Inflammatory macrophage treated with lipopolysaccharide for 4 hours (primary cell): ENCODE results near the gene DIAPH2.

Experiments used
- DNase-seq: peaks from one replicate; pipeline ENCODE4 v3.0.0-alpha.2; 2020

The DIAPH2 gene

DNA sequence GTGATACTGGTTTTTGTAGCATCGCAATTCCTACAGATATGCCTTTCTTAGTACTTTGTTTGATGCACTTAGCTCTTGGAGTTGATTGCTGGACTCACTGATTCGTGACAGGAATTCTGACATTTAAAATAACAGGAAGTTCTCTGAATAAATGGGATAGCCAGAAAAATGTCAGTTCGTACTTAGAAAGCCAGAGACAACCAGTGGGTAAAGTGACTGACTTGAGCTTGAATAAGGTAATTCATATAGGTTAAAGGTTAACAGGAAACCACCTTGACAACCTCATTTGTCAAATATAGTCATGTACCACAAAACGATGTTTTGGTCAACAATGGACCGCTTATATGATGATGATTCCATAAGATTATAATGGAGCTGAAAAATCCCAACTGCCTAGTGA, 380.4 kb downstream of the DIAPH2 start:
- DNase-seq = no peak

DNA sequence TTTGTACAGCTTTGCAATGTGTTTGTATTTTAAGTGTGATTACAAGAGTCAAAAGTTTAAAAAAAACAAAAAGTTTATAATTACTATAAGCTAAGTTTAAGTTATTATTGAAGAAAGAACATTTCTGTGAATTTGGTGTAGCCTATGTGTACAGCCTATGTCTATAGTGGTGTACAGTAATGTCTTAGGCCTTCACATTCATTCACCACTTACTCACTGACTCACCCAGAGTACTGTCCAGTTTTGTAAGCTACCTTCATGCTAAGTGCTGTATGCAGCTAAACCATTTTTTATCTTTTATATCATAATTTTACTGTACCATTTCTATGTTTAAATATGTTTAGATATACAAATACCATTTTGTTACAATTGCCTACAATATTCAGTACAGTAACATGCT, 381.3 kb downstream of the DIAPH2 start:
- DNase-seq = no peak

DNA sequence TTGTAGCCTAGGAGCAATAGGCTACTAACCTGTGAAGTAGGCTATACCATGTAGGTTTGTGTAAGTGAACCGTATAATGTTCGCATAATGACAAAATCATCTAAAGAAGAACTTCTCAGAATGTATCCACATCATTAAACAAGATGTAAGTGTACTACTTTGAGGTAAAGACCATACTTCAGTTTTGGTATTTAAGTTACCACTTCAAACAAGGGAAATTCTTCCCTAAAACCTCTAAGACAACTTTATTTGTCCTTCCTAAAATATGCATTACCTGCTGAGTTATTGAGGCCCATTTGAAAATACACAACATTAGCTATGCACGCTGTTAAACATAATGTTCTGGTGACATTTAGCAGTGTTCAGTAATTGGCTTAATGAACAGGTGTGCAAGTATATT, 381.7 kb downstream of the DIAPH2 start:
- DNase-seq = no peak

DNA sequence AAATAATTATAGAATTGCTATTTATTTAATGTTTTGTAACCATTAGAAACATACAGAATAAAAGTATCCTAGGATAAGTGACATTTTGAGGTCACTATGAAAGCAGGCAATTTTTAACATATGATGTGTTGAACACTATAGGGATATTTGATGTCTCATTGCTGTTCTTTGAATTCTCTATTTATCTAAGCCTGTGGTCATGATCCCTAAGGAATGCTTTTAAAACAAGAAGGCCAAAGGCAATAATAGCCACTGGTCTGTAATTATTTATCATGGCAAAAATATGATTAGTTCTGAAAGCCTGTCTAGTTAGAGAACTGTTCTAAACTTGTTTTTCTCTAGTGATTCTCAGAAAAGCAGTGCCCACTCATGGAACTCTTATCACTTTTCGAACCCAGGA, 385.7 kb downstream of the DIAPH2 start:
- DNase-seq = no peak

DNA sequence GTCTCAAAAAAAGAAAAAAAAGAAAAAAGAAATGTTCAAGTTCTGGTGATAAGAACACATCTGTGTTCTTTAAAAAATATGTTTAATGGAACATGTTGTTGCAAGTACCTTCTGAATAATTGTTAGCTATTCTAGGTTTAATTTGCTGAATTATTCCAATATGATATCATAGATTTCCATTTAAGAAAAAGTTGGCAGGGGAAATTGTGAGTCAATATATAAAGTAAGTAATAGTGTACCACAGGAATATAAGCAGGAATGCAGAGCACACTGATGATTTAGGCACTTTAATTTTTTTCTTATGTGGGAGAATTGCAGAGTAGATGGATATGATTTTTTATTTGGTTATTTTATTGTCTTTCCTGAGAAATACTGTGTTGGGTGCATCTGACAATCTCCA, 389.8 kb downstream of the DIAPH2 start:
- no peak for DNase-seq

DNA sequence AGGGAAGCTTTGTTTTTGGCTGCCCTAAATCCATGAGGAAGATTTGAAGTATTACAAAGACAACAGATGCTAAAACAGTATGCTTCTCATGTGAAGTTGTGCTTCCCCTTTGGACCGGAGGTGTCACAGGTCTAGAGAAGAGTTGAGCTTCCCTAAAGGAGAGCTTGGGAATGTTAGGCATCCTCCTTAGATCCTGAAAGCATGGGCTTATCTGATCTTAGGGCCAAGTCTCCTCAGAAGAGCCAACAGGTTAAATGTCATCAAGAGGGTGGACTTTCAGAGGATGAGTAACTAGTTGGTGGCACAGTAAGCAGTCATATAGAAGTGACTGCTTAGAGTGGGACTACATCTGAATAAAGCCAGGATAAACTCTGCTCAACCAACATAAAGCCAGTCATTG, 404.5 kb downstream of the DIAPH2 start:
- no peak for DNase-seq

DNA sequence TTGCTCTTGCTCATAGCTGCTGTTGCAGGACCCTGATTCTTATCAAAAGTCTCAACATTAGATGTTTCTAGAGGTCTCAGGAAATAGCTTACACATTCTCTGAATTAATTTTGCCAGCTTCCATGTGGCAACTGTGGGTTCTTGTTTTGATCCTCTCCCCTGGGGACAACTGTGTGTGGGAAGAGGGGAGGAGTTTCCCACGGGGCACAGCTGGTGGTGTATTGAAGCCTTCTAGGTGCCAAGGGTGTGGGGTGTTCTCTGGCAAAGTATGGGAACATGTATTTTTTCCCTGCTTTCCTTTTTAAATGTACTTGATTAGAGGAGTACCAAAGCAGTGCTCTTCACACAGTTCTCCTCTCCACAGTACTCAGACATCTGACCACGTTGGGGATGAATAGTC, 411.7 kb downstream of the DIAPH2 start:
- DNase-seq = no peak

DNA sequence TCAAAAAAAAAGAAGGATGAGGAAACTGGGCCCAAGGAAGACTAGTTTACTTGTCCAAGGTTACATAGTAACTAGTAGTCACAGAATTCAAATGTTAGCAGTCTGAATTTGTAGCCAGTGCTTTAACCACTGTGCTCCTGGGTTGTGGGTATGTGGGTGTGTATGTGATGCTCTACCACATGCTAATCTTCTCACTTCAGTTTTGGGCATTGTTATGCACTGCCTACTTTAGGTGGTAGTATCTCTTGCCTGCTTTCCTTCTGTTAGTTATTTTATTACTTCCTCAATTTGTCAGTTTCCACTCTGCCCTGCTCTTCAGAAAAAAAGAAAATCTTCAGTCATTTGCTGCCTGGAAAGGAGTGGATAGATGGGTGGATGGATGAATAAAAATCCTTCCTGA, 418.3 kb downstream of the DIAPH2 start:
- DNase-seq = no peak

DNA sequence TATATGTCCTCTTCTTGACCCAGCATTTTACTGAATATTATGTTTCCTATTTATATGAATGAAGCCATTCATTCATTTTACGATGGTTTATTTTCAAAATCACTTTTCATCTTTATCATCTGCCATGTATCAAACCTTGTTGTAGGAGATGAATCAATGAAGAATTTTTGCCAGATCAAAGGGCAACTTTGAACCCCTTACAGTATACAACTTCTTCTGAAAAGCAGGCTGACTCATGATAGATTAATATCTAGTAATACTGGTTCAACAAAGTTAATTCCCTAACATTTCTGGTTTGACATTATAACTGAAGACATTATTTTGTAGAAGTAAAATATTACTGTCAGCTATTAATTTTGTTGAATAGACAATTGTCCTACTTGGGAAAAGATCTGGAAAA, 425.1 kb downstream of the DIAPH2 start:
- no peak for DNase-seq

DNA sequence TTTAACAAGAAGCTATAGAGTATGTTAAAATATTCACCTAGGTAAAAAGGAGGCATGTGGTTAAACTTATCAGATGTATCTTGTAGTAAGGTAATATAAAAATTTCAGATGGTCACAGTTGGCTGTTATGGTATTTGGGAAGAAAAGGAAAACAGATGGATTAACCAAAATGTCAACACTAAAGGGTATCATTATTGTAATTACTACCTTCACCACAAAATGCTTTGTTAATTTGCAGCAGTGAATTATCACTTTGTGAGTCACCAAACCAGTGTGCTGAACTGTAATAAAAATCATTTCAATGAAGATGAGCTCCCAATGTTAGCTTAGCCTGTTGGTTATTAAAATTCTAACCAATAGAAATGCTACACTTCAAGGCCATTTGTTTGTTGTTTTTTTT, 432.9 kb downstream of the DIAPH2 start:
- no peak for DNase-seq

DNA sequence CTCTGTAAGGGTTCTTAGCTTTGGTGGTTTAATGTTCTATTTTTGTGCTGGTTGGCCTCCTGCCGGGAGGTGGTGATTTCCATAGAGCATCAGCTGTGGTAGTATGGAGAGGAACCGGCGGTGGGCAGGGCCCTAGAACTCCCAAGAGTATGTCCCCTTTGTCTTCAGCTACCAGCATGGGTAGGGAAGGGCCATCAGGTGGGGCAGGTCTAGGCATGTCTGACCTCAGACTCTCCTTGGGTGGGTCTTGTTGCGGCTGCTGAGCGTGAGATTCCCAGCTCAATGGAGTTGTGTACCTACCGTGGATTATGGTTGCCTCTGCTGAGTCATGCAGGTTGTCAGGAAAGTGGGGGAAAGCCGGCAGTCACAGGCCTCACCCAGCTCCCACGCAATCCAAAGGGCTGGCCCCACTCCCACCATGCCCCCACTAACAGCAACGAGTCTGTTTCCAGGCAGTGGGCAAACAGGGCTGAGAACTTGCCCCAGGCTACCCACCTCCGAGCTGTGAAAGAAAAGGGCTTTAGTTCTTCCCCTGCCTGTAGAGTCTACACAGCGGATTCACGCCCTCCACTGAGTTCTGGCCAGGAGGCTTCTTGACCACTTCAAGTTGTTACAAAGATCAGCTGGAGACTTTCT, 434.9 kb downstream of the DIAPH2 start:
- DNase-seq = no peak

DNA sequence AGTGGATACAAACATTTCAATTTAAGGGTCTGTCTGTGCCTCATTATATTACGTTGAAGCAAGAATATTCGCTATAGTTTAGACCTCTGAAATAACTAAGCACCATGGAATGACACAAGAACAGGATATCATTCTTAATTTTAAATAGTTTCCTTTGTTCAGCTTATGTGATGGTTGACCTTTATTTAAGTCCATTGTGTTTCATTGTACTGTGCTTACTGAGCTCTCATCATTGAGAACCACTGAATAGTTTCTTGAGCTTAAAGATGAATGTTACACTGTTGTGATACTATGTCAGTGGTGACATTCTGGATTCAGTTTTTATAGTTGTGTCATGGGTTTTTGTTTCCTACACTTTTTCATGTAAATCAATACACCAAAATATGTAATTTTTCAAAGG, 438.4 kb downstream of the DIAPH2 start:
- no peak for DNase-seq

DNA sequence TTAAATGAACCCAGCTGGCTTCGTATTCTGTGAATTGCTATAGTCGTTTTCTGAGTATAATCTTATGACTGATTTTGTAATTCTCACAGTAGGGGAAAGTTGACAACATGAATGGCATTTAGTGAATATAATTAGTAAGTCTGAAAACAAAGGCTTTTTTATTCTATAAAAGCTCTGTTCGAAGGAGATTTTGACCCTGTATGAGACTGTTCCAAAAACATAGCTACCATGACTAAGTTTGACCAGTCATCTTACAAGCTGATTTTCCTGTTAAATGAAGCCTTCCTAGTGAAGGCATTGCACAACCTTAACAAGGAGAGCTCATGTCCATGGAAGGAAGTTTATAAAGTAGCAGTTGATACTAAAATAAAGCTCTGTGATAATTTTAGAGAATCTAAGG, 441.4 kb downstream of the DIAPH2 start:
- DNase-seq = no peak

DNA sequence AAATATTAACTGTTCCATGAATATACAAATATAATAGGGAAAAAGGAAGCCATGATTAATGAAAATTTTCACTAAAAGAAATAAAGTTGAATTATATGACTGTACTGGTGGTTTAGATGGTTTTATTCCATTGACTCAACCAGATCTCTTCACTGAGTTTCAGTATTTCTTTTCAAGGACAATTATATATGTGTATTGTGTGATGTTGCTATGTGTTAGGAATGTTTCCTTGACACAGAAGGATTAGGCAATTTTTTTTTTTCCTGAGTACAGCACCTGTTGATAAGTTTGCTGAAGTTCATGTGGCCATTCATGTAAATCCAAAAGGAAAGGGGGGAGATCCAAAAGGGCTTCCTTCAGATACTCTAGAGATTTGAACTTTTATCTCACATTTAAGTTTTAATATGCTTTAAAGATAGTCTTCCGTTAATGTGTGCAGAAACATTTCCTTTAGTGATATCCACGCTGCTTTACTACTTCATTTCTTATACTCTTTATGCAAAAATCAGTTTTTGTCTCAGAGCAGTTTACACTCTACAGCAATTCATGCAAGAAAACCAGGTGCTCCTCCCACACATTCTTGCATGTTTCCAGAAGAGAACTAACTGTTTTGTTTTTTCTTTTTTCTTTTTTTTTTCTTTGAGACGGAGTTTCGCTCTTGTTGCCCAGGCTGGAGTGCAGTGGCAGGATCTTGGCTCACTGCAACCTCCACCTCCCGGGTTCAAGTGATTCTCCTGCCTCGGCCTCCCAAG, 448.2 kb downstream of the DIAPH2 start:
- DNase-seq = no peak

DNA sequence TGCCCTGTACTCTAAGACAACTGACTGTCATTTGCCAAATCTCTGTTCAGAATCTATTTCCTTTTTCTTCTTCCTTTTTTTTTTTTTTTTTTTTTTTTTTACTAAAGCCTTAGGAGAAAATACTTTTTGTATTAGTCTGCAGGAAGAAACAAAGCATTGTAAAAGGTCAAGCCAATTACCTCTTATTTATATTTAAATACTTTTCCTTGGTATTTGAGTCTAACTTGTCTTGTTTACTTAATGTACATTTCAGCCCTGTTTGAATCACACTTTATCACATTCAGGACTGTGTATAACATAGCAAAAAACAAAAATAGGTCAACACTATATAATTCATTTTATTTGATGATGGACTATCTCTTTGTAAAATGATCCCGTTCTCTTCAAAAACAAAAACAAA, 461.3 kb downstream of the DIAPH2 start:
- DNase-seq = no peak

DNA sequence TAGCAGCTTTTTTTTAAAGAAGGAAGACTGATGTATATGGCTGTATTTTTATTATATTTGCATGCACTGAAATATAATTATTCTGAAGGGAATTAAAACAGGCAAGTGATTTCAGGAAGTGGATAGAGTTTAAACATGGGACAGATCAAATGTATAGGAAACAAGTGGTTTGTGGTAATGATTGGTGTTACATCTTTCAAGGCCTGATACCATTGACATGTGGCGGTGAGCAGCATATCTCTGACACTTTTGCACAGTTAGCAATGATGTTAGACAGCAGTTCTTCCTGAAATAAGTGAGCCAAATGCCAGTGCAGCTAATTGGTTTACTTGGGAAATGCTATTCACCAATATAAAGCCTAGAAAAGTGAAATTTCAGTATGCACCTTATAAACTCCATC, 471.2 kb downstream of the DIAPH2 start:
- DNase-seq = no peak

DNA sequence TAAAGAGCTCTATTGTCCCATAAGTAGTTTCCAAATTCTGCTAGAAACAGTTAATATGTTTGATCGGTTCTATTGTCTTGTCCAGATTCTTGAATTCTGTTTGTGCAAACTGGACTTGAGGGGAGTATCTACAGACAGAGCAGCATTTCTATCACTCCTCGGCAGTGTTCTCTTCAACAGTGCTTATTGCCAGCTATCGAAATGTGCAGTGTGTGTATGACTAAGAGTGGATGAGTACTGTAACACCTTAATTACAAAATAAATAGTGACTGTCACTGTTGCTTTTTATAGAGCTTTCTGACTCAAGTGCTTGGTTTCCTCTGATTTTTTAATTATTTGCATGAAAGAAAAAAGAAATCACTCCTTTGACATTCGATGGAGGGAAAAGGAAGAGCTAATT, 473.6 kb downstream of the DIAPH2 start:
- no peak for DNase-seq

DNA sequence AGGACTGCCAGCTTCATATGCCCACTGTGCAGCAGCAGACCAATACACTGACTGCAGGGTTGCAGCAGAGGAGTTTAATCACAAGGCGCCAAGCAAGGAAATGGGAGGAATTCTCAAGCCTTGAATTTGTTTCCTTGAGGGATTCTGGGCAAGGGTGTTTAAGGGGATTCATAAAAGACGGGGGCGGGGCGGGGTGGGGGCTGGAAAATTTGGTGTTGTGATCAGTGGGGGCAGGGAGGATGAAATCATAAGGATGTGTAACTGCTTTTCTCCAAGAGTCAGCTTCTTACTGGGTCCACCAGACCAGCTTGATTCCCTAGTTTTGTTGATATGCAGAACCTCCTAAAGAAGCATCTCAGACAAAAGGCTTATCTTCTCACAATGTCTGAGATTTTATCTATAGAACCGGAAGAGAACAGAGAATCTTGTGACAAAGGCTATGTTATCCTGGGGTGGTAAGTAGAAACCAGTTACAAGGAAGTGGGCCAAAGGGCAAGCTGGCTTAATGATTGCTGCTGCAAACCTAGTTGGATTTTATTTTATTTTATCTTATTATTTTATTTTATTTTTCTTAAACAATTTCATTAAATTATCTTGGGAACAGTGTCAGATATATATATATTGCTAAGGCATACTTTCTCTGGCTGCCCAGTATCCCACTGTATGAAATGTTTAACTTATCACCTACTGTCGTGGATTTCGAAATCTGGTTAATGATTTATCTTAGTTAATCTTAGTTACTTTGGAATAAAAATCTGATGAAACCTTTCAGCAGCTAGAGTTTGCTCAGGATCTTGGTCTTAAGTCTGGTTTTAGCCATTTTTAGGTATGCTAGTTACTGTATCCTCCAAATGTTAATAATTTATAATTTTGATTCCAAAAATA, 475.5 kb downstream of the DIAPH2 start:
- no peak for DNase-seq

DNA sequence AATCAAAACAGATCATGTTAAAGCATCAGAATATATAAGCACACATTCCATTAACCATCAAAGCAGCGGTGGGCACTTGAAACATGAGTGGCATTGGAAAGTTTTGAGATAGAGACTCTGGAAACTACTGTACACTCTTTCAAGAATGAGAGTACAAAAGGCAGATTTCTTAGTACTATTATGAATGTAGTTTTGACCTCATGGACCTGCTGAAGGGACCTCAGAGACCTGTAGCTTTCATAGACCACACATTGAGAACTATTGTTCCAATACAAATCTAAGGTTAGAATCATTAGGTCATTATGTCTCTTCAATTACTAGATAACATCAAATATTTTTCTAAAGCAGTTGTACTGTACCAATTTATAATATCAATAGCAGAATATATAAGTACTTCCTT, 482.7 kb downstream of the DIAPH2 start:
- no peak for DNase-seq

DNA sequence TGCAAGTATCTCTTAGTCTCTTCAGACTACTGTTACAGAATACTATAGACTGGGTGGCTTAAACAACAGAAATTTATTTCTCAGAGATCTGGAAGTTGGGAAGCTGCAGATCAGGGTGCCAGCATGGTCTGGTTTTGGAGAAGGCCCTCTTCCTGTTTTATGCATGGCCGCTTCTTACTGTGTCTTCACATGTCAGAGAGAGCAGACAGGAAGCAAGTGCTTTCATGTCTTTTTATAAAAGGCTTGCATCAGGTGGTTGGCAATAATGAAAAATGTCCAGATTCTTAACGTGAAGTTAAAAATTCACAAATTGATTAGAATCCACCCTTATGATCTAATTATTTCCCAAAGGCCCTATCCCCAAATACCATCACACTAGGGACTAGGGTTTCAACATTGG, 484.0 kb downstream of the DIAPH2 start:
- no peak for DNase-seq

DNA sequence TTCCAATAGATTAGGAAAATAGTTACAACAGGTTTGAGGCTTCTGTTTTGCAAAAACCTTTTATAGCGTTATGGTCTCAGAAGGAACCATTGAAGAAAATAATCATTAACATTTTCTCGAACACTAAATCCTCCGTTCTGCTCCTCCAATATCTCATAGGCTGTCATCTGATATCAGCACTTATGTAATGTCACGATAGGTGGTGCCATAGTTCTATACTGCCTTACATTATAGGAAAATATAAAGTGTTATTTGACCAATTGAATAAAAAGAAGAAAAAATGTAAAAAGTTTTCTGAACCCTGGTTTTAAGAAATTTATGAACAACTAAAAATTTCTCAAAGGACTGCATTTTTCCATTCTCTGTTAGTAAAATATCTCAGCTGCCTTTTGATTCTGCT, 490.5 kb downstream of the DIAPH2 start:
- no peak for DNase-seq

DNA sequence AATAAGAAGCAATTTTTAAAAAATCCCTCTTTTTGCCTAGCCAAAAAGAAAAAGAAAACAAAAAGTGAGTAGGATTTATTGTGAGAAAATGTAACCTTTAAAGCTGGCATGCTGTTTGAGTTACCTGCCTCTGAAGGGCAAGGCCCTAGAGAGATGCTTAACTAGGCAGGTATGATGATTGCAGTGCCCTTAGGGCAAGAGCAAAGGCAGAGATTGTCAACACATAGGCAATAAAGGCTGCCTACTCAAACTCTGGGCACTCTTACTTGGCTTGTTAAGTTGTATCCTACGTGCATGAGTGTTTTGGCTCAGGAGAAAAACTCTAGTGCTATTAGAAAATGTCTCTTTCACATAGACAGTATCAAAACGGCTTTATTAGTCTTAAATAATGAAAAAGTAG, 505.0 kb downstream of the DIAPH2 start:
- no peak for DNase-seq

DNA sequence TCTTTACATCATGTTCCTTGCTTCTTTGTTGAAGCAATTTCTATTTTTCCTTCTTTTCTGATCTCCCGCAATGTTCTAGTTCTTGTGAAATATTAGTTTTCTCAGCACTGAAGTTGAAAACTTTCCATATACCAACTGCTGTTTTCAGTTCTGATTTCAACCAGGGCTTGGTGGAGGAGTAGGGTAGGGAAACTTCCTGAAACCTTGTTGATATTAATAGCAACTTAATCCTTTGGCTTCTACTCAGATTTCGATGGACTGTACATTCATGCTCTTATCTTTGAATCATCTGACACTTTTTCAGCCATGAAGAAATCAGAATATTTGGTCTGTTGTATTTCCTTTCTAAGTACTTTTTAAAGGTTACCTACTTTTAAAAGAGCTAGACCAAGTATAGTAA, 514.9 kb downstream of the DIAPH2 start:
- DNase-seq = no peak

DNA sequence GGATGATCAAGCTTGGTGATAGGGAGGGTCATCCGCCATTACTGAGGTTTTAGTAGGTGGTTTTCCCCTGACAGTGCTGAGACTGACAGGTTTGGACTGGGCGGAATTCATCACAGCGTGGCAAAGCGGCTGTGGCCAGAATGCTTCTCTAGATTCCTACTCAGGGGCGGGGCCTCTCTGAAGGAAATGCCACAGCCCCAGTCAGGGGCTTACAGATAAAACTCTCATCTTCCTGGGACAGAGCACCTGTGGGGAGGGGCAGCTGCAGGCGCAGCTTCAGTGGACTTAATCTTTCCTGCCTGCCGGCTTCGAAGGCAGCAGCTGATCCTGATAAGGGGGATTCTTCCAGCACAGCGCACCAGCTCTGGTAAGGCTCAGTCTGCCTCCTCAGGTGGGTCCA, 515.8 kb downstream of the DIAPH2 start:
- DNase-seq = no peak
